HG03439 (cell line): ENCODE measurements around the gene LCMT1.
"Not testable (repeated sequence)": the region's sequence is repeated elsewhere in the genome, so short reads cannot be mapped to it uniquely, and the experiment has no call there.

ENCODE experiments used
- ATAC-seq: cut with Tn5 transposase; IDR thresholded peaks from one replicate; pipeline ENCODE4 v1.9.1; 2021; ENCODE audit warnings: mild to moderate bottlenecking, moderate library complexity; ENCODE audit not compliant: unreplicated experiment

LCMT1 gene

DNA sequence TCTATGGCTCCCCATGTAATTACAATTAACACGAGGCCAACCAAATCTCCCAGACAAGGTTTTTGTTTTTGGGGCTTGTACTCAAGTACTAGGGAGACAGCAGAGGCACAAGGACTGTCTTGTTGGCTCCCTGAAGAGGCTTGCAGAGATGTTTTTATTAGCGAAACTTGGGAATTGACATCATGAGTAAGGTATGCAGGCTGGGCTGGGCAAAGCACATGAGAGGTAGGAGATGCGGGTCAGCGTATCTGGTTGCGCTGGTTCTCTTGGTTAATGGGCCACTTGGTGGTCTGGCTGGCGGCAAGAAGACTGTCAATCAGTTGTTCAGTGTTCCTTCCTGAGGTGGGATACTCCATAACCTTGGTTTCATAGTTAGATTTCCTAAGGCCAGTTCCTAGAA, 28.9 kb downstream of the LCMT1 start:
- ATAC-seq, result no peak

DNA sequence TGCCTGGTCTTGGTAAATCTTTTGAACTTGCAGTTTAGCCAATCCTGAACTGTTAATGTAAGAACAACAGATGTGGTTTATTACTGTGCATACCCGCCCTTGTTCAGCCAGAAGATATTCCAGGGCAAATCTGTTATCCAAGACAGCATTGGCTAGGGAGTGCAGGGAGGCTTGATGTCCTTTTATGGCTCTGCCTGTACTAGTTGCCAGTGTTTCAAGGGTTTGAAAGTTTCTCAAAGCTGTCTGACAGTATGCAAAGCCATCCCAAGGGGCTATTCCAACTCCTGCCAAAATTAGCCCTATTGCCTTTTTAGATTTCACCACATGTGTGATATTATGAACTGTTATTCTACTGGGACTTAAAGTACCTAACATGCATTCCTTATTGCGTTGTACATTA, 30.1 kb downstream of the LCMT1 start:
- no peak for ATAC-seq

DNA sequence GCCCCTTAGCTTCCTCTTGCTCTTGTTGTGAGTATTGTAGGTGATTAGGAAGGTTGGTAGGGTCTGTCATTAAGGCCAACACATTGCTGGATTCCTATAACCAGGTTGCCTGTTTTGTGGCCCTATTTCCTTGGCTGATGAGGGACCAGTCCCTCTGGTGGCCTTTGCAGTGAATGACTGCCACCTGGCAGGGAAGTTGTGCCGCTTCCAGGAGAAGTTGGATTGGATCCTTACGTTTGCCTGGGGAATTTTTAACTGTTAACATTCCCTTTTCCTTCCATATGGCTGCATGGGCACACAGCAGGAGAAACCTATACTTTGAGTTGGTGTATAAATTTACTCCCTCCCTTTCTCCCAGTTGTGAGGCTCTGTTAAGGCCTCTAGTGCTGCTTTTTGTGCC, 32.4 kb downstream of the LCMT1 start:
- ATAC-seq, result no peak

DNA sequence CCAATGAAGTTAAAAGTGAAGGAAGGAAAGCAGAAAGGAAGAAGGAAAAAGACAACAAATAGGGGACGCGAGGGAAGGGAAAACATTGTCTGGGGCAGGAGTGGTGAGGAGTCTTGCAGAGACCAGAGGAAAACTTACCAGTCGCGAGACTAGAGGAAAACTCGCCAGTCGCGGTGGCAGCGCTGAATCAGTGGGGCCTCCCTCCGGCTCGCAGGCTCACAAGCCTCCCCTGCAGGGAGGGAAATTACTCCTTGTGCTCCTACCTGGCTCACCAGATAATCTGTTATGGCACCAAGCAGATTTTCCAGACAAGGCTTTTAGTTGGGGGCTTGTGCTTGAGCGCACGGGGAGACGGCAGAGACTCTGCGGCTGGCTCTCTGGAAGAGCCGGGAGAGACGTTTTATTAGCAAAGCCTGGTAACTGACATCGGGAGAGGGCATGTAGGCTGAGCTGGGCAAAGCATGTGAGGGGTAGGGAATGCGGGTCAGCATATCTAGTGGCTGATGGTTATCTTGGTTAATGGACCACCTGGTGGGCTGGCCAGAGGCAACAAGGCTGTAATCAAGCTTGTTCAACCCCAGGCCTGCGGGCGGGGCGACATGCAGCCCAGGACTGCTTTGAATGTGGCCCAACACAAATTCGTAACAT, 37.1 kb downstream of the LCMT1 start:
- ATAC-seq, result no peak

DNA sequence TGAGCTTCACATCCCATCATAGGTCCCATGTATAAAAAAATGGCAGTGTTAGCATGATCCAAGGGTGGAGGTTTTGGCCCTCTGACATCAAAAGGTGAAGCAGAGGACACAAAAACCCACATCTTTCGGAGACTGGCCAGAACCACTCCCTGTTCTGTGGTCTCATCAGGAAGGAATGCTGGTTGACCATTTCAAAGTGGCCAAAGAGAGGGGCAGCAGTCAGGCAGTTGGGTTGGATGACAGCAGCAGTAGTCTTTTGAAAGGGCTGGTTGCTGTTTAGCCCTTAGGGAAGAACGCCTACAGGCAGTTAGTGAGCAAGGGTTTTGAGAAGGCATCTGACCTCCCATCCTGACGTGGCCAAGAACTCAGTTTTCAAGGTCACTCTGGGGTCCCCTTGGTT, 40.5 kb downstream of the LCMT1 start:
- no peak for ATAC-seq

DNA sequence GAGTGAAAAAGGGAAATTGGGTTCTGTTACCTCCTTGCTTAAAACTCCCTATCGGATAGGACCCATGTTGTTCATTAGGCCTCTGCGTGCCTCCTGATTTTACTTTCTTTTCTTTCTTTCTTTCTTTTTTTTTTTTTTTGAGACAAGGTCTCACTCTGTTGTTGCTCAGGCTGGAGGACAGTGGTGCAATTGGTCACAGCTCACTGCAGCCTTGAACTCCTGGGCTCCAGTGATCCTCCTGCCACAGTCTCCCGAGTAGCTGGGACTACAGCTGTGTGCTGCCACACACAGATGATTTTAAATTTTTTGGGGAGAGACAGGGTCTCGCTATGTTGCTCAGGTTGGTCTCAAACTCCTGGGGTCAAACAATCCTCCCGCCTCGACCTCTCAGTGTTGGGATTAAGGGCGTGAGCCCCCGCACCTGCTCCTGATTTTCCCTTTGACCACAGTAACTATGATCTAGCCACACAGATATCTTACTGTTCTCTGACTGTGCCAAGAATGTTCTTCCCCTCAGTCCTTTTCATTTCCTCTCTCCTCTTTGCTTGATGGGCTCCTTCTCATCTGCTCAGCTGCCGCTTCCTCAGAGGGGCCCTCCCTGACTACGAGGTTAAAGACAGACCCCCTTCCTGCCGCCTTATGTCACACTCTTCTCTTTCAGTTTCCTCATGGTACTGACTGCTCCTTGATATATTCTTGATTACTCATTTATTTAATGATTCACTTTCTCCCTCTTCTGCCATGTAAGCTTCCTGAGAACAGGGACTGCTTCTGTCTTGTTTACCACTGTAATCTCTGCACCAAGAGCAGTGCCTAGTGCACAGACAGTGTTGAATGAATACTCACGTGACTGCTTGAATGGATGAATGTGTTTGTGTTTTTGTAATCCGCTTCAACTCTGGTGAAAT, 44.3 kb downstream of the LCMT1 start:
- no peak for ATAC-seq

DNA sequence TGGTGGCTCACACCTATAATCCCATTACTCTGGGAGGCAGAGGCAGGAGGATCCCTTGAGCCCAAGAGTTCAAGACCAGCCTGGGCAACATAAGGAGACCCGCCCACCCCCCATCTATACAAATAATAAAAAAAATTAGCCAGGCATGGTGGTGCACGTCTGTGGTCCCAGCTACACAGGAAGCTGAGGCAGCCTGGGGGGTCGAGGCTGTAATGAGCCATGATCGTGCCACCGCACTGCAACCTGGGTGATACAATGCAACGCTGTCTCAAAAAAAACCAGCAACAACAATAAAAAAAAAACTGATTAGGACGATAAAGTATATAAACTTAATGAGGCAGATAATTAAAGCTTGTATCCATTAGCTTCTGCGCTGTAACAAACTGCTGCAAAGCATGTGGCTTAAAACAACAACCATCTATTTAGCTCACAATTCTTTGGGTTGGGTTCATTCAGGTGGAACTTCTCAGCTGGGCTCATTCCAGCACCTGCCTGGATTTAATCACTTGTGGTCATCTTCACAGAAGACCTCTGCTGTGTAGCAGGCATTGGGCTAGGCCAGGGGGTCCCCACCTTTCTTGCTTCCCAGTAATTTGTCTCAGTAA, 45.8 kb downstream of the LCMT1 start:
- no peak for ATAC-seq

DNA sequence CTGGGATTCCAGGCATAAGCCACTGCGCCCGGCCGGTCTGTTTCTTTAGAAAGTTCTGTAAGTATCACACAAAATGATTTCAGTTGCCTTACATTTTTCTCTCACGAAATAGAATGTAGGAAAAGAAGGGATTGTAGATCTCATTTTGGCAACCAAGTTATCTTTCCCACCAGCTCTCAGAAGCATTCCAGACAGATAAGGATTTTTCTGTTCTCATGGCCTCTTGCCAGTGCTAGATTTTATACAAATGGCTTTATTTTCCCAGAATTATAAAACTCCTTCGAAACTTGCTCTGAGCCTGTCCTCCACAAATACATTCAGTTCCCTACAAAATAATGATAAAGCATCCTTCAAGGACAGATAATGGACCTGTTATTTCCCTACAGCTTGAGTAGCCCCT, 46.9 kb downstream of the LCMT1 start:
- ATAC-seq, result no peak

DNA sequence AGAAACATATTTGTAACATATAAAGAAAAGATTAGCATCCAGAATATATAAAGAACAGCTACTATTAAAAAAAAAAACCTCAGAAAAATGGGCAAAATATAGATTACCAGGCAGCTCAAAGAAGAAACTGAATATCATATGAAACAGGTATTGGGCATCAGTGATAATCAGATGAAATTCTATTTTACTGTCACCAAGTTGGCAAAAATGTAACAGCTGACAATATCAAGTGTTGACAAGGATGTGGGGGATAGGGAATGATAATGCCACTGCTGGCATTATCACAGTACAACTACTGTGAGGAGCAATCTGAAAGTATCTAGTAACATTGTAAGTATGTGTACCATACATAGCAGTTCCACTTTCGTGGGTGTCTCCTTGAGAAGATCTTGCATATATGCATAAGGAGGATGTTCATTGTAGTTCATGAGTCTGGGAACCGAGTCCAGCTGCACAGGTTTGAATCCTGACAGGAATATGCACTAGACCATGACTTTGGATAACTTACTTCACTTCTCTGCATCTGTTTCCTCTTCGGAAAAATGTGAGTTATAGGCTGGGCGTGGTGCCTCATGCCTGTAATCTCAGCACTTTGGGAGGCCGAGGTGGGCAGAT, 50.3 kb downstream of the LCMT1 start:
- ATAC-seq, result no peak

DNA sequence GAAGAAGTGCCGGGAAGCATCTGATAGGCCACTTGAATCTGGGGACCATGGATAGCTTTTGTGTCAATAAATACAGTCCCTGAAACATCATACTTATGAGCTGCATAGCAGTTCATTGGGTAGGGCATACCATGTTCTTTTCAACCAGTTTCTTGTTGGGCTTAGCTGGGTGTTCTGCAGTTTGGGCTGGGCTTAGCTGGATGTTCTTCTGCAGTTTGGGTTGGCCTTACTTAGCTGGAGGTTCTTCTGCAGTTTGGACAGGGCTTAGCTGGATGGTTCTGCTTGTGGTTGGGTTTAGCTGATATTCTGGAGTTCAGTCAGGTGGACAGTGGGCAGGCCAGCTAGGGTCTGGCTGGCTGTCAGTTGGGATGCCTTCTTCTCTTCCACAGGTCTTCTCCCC, 52.1 kb downstream of the LCMT1 start:
- ATAC-seq, result no peak

DNA sequence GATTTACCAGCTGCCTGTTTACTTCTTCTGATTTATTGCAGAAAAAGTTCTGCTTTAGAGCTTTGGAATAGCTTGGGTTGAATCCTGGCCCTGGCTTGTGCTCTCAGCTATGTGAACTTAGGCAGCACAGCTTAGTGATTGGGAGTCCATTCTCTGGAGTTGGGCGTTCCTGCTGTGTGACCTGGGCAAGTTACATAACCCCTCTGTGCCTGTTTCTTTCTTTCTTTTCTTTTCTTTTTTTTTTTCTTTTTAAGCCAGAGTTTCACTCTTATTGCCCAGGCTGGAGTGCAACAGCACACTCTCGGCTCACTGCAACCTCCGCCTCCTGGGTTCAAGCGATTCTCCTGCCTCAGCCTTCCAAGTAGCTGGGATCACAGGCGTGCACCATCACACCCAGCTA, 53.7 kb downstream of the LCMT1 start:
- ATAC-seq, result no peak

DNA sequence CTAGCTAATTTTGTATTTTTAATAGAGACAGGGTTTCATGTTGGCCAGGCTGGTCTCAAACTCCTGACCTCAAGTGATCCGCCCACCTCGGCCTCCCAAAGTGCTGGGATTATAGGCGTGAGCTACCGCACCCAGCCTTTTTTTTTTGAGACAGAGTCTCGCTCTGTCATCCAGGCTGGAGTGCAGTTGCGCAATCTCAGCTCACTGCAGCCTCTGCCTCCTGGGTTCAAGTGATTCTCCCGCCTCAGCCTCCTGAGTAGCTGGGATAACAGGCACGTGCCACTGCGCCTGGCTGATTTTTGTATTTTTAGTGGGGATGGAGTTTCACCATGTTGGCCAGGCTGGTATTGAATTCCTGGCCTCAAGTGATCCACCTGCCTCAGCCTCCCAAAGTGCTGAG, 56.4 kb downstream of the LCMT1 start:
- ATAC-seq, result not testable (repeated sequence)

DNA sequence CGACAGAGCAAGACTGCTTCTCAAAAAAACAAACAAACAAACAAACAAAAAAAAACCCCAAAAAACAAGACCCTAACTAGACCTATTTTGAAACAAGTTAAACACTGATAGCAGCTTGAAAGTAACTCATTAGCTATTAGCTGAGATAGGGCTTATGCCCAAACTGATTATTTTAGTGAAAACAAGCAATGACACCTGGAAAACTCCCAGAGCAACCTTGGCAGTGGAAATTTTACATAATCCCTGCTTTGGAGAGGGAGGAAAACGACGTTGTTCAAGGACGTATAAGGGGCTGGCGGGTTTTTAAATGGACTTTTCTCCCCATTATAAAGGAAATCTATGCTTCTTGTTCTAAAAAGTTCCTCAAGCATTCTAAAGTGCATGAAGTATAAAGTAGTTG, 59.8 kb downstream of the LCMT1 start:
- ATAC-seq, result no peak

DNA sequence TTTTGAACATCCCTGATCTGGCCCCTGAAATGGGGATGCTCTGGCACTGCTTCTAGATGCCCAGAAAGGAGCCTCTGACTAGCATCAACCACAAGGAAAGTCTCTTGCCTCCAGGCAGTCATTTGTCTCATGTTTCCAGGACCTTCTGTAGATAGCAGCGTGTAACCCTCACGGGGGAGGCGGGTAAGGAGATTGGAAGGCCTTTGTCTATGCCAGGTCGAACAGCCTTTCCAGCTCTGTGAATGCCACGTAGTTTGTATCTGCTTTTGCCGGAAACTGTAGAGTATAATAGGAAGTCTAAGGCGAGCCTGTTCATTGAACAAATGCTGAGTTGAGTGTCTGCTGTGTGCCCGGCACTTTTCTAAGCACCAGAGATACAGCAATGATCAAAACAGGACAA, 61.3 kb downstream of the LCMT1 start:
- ATAC-seq, result no peak

DNA sequence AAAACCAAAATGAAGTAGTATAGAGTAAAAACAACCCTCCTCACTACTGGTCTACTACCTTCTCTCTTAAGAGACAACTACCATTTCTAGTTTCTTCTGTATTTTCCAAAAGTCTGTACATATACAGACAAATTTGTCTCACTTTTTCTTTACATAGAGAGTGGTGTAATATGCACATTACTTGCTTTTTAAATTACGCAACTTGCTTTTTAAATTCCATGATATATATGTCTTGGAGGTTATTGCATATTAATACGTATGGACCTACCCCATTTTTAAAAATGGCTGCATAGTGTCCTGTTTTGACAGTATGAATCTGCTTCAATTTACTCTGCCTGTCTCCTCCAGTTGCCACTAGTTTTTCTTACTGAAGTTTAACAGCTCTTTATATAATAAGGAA, 62.7 kb downstream of the LCMT1 start:
- no peak for ATAC-seq

DNA sequence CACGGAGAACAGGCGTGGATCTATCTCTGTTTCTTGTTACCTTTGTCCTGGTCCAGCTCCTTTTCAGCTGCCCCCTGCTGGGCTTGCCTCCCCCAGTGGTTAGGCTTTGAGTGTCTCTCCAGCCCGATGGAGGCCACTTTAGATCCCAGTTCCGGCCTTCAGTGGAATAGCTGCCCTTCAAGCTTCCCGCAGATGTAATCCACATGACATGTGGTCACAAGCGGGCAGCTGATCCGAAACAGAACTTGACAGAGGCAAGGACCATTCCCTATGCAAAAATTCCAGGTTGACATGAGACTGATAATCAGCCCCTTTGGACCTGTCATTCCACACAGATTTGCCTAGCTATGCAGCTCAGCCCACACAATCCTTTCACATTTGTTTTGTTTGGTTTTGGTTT, 64.6 kb downstream of the LCMT1 start:
- no peak for ATAC-seq

DNA sequence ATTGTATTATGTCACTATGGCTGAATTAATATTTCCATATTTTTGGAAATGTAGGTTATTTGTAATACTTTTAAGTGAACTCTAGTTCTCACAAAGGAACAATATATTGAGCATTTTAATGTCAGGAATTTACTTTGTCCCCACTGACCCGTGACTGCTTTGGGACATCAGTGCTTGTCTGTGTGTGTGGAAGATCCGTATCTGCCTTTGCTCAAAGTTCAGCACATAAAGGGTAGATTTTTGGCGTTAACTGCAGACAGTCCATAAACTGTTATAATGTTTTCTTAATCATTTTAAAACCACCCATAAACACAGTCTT, 65.9 kb downstream of the LCMT1 start:
- no peak for ATAC-seq

DNA sequence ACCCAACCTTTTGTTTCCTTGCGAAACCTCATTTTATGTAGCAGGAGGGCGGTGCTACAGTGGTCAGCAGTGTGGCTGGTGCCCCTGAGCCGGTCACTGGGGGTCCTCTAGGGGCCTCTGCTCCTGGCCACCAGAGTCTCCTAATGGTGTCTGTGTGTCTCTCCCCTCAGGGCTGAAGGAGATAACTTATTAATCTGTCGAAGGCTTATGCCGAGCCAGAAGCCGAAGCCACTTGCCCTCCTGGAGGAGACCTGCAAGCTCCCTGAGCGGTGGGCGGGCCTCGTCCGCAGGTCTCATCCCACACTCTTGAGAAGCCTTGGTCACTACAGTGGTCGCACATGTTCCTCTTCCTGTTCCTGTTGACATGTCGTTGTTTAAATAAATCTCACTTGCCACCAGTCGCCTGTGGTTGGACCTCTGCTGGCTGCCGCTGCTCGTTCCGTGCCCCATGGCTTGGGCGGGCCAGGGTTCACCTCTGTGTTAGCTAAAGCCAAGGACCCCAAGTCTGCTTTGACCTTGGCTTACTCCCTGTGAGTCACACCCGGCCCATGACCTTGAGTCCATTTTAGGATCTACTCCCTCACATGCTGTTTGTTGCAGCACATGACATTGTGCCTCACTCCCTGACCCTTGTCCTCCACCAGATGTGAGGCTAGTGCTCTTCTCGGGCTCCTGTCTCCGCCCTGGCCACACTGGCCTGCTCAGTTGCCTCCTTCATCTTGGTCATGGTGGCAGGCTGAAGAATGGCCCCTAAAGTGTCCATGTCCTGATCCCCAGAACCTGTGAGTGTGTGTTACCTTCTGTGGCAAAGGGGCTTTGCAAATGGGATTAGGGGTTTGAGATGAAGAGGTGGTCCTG, 66.5 kb downstream of the LCMT1 start:
- ATAC-seq, result no peak

DNA sequence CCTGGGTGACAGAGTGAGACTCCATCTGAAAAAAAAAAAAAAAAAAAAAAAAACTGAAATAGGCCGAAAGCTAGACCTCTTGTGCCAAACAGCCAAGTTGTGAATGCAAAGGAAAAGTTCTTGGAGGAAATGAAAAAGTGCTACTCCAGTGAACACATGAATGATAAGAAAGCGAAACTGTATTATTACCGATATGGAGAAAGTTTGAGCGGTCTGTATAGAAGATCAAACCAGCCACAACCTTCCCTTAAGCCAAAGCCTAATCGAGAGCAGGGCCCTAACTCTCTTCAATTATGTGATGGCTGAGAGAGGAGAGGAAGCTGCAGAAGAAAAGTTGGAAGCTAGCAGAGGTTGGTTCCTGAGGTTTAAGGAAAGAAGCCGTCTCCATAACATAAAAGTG, 69.7 kb downstream of the LCMT1 start:
- not testable (repeated sequence) for ATAC-seq

DNA sequence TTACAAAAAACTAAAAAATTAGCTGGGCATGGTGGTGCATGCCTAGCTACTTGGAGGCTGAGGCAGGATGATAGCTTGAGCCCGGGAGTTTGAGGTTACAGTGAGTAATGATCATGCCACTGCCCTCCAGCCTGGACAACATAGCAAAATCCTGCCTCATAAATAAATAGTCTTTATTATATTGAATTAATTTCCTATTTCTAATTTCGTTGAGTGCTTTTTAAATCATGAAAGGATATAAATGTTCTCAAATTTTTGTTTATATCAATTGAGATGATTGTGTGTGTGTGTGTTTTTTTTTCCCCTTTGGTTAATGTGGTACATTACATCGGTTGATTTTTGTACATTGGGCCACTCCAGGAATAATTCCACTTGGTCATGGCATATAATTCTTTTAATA, 73.2 kb downstream of the LCMT1 start:
- ATAC-seq, result no peak

DNA sequence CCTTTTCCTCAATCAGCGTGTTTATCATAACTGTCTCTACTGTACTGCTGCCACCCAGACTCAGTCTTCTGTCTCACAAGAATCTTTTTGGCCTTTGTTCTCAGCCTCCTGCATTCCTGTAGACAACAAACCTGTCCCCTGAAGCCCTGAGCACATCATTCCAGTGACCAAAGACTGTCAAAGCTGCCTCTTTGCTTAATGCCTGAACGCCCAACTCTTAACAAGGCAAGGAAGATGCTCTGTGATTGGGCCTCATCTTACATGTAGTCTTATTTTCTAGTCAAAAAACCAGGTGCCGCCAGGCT, 75.9 kb downstream of the LCMT1 start:
- ATAC-seq, result no peak
